Nephron progenitor cell (in vitro differentiated cells): ENCODE results near the gene FTSJ1.

ENCODE experiments used
- DNase-seq: peaks from one replicate; pipeline ENCODE4 v3.0.0; 2021
- H3K27ac Mint-ChIP-seq: 2 replicates; pipeline ENCODE4 v1.8.0; 2021; ENCODE audit warnings: mild to moderate bottlenecking, moderate library complexity, mixed read lengths
- H3K27me3 Mint-ChIP-seq: 2 replicates; pipeline ENCODE4 v1.8.0; 2021; ENCODE audit warnings: mild to moderate bottlenecking, low read depth, mixed read lengths; ENCODE audit not compliant: poor library complexity
- H3K36me3 Mint-ChIP-seq: 2 replicates; pipeline ENCODE4 v1.8.0; 2021; ENCODE audit warnings: low read depth, mixed read lengths
- H3K4me1 Mint-ChIP-seq: 2 replicates; pipeline ENCODE4 v1.8.0; 2021; ENCODE audit warnings: mixed read lengths
- H3K4me3 Mint-ChIP-seq: 2 replicates; pipeline ENCODE4 v1.8.0; 2021; ENCODE audit warnings: mild to moderate bottlenecking, moderate library complexity, mixed read lengths
- H3K9me3 Mint-ChIP-seq: 2 replicates; pipeline ENCODE4 v1.8.0; 2021; ENCODE audit warnings: mild to moderate bottlenecking, moderate library complexity, mixed read lengths
- CTCF ChIP-seq: fragments of 200-600 bp; sonication (generic); IDR thresholded peaks from 2 replicates; pipeline ENCODE4 v1.5.0; 2021; ENCODE audit warnings: antibody characterized with exemption

Gene FTSJ1

DNA sequence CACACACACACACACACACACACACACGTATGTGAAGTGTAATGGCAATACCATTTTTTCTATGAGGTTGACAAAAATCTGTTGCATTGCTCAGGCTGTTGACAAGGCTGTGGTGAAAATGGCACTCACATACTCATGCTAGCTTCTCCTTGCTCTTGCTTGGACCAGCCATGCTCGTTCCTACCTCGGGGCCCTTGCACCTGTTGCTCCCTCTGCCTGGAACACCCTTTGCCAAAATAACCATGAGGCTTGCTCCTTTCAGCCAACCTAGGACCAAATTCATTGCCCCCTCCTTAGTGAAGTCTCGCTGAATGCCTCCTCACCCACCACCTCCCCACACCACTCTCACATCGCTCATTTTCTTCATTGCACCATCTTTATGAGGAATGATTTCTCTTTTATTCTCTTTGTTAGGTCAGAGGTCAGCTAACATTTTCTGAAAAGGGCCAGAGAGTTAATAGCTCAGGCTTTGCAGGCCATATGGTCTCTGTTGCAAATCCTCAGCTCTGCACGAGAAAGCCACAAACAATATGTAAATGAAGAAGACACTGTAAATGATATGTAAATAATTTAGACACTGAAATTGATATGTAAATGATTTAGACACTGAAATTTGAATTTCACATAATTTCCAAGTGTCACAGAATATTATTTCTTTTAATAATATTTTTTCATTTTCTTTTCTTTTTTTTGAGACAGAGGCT lies 19.2 kb upstream of the FTSJ1 start:
- H3K4me3 Mint-ChIP-seq: no peak overlapping the region
- H3K4me1 Mint-ChIP-seq: no peaks in the 10 kb centered on the region
- no peak overlapping the region for H3K27ac Mint-ChIP-seq
- no peak for TF ChIP-seq CTCF
- DNase-seq: no peak
- peaks cover 5% of the 10 kb centered on the region for H3K36me3 Mint-ChIP-seq
- peaks cover 54% of the 10 kb centered on the region for H3K9me3 Mint-ChIP-seq
- H3K27me3 Mint-ChIP-seq: no peaks in the 10 kb centered on the region

DNA sequence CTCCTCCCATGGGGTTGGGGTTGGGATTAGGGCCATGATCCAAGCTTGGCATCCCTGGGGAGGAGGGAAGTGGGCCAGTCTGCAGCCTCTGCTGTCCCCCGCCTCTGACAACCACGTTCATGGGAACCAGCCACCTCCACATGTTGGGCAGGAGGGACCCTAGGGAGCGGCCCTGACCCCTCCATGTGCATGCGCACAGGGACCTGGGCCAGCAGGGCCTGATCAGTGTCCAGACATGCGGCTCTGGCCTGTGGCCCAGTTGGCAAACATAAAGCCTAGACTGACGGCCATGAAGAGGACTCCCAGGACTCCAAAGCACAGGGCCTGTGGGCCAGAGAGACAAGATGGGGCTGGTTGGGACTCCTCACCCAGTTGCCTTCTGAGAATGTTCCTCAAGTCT lies 17.3 kb upstream of the FTSJ1 start:
- no peak overlapping the region for H3K27ac Mint-ChIP-seq
- TF ChIP-seq CTCF: no peak
- peaks cover 5% of the 10 kb centered on the region for H3K36me3 Mint-ChIP-seq
- peaks cover 63% of the 10 kb centered on the region for H3K9me3 Mint-ChIP-seq
- DNase-seq: no peak
- no peaks in the 10 kb centered on the region for H3K4me1 Mint-ChIP-seq
- no peak overlapping the region for H3K4me3 Mint-ChIP-seq
- H3K27me3 Mint-ChIP-seq: peaks cover under 1% of the 10 kb centered on the region

GRCh38 chrX:48459483-48459882 lies 16.5 kb upstream of the FTSJ1 start:
- no peak overlapping the region for H3K4me3 Mint-ChIP-seq
- H3K27ac Mint-ChIP-seq: no peak overlapping the region
- no peak for DNase-seq
- TF ChIP-seq CTCF: no peak
- peaks cover 5% of the 10 kb centered on the region for H3K36me3 Mint-ChIP-seq
- H3K9me3 Mint-ChIP-seq: peaks cover 68% of the 10 kb centered on the region
- H3K4me1 Mint-ChIP-seq: no peaks in the 10 kb centered on the region
- peaks cover 4% of the 10 kb centered on the region for H3K27me3 Mint-ChIP-seq

GRCh38 chrX:48460031-48460430 lies 16.0 kb upstream of the FTSJ1 start:
- H3K4me1 Mint-ChIP-seq: peaks cover 2% of the 10 kb centered on the region
- H3K9me3 Mint-ChIP-seq: peaks cover 65% of the 10 kb centered on the region
- peaks cover 4% of the 10 kb centered on the region for H3K27me3 Mint-ChIP-seq
- no peak overlapping the region for H3K27ac Mint-ChIP-seq
- TF ChIP-seq CTCF: no peak
- peaks cover 5% of the 10 kb centered on the region for H3K36me3 Mint-ChIP-seq
- no peak overlapping the region for H3K4me3 Mint-ChIP-seq
- no peak for DNase-seq

- Mint-ChIP-seq H3K27ac (no peak overlapping the region), H3K4me3 (no peak overlapping the region), H3K27me3 (peaks cover 9% of the 10 kb centered on the region)
Observed at GRCh38 chrX:48460606-48461005, 15.4 kb upstream of the FTSJ1 start.

More at GRCh38 chrX:48460606-48461005, 15.4 kb upstream of the FTSJ1 start:
- no peak for TF ChIP-seq CTCF
- Mint-ChIP-seq H3K4me1 (peaks cover 8% of the 10 kb centered on the region), H3K36me3 (peaks cover 5% of the 10 kb centered on the region), H3K9me3 (peaks cover 65% of the 10 kb centered on the region)
- no peak for DNase-seq
